SKM-1 treated with dmso at 0.1 percent for 144 hours (cell line): ENCODE measurements around the gene PCBP3.

Experiments used
- DNase-seq: peaks from one replicate; lab custom pipeline; 2025; ENCODE audit not compliant: unreplicated experiment; lab: John Stamatoyannopoulos, UW

The PCBP3 gene

DNA sequence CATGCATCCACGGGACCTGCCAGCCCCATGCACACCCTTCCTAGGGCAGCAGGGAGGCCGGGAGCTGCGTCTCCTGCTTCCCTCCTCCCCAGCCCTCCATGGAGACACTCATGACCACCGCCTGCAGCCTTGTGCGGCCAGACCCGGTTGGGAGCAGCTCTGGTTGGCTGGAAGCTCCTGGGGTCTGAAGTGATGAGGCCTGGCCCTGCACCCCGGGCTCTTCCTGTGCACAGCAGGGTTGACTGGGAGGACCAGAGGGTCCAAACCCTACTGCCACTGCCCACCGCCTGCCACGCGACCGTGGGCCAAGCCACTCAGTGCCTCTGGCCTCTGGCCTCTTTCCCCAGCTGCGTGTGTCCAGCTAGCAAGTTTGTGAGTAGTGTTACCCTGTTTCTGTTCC lies 226.9 kb downstream of the PCBP3 start:
- DNase-seq: no peak

DNA sequence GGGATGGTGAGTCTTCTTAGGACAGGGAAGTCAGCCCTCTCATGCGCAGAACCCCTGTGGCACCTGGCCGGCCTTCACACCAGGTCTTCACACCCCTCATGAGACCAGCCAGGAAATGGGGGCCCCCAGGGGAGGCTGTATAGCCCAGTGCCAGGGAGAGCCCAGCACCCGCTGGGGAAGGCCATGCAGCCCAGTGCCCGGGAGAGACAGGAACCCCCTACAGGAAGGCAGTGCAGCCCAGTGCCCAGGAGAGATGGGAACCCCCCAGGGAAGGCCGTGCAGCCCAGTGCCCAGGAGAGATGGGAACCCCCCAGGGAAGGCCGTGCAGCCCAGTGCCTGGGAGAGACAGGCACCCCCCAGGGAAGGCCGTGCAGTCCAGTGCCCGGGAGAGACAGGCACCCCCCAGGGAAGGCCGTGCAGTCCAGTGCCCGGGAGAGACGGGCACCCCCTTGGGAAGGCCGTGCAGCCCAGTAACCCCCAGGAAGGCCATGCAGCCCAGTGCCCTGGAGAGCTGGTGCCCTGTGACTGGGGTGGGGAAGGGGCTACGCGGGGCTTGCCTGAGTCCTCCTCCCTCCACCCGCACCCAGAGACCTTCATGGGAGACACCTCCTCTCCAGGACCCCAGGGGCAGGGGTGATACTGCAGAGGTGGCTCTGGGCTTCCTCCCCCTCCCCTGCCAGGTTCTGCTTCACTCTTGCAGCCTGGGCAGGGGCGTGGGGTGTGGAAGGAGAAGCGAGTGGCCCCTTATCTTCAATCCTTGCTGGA lies 227.5 kb downstream of the PCBP3 start:
- DNase-seq: no peak

DNA sequence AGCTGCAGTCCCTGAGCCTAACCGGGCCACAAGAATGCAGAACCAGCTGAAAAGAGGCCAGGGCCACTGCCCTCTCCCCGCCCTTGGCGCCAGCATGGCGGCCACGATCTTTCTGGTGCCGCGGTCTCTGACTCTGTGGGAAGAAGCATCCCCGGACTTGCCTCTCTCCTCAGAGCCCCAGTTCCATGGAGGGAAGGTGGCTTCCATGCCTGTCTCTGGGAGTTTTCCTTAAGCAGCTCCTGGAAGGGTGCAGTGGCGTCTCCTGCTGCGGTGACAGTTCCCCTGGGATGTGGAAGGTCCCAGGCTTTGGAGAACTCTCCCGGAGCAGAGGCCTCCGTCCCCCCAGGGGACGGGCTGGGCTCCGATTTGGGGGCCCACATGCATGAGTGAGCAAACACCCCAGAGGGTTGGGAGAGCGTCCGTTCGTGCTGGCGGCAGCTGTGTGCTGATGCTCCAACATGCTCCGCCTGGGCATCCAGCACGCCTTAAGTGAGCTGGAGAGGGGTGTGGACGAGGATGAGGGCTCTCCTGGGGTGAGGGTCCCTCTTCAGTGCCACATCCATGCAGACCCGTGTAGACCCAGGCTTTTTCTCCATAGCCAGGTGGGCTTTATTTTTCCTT lies 228.2 kb downstream of the PCBP3 start:
- no peak for DNase-seq

DNA sequence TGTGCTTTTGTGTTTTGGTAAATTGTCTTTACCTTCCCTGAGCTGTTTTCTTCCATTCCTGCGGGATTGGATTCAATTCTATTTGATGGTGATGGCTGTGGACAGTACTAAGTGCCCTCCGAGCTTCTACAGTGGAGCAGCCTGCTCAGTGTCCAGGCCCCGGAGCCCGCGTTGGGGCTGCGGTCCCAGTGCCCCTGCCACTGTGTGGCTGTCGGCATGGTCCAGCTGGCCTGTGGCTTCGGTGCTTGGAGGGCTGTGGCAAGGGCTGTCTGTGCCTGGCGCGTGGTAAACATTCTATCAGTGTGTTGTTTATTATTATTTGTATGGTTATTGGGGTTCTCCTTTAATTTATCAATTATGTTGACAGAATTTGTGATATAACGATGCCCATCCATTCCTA lies 228.9 kb downstream of the PCBP3 start:
- DNase-seq: no peak

DNA sequence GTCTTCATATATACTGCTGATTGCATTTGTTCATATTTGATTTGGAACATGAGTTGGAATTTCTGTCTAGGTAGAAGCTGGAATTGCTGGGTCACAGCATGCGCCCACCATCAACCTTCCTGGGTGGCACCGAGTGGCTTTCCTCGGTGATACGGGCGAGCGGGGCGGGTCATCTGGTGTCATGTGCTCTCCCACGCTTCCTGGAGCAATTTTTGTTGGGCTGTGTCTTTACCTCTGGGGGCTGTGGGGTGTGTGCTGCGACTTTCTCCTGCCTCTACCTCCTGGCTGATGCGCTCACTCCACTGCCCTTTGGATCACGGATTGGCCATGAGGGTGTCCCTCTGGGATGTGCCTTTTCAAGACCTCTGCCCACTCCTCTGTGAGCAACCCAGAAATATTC lies 229.4 kb downstream of the PCBP3 start:
- DNase-seq: no peak

DNA sequence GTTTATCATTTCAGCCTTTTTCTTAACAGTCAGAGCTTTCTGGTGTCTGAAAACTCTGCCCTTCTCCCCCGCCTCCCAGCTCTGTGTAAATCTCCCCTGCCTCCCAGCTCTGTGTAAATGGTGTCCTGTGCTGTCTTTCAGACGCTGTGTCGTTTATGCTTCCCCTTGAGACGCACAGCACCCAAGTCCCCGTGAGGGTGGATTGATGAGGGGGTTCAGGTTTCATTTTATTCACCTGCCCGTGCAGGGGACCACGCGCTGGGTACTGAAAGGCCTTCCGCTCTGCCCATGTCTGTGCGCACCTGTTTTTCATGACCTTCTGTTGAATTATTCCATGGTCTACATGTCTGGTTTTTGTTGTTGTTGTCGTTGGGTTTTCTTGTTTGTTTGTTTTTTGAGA lies 229.9 kb downstream of the PCBP3 start:
- no peak for DNase-seq

DNA sequence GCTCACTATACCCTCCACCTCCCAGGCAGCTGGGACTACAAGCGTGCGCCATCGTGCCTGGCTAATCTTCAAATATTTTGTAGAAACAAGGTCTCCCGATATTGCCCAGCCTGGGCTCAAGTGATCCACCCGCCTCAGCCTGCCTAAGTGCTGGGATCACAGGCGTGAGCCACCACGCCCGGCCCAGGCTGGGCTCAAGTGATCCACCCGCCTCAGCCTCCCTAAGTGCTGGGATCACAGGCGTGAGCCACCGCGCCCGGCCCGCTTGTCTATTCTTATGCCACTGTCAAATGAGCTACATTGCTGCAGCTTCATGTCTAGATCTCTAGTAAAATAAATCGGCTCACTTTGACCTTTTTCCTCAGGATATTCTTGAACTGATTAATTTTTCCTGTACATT lies 230.3 kb downstream of the PCBP3 start:
- no peak for DNase-seq

DNA sequence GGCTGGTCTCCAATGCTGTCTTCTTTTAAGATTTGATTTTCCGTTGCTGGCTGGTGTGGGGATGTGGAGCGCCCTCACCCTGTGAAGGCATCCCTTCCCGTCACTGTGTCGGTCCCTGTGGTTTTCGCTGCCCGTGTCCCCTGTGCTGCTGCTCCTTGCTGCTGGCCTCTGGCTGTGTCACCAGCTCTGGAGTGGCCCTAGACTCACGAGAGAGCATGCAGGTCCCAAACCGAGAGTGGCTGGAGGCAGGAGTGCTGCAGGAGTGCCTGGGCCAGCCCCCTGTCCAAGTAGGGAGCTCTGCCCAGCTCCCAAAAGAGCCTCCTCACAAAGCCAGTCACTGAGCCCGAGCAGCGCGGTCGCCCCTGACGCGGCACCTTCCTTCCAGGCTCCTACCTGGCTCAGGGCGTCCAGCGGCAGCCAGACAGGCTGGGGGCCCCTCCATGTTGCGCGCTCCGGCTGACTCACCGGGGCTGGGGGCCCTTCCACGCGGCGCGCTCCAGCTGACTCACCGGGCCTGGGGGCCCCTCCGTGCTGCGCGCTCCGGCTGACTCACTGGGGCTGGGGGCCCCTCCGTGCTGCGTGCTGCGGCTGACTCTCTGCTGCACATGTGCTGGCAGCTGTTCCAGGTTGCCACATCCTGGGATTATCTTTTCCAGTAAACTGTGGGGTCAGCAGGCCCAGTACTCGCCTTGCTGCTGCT lies 231.3 kb downstream of the PCBP3 start:
- no peak for DNase-seq

DNA sequence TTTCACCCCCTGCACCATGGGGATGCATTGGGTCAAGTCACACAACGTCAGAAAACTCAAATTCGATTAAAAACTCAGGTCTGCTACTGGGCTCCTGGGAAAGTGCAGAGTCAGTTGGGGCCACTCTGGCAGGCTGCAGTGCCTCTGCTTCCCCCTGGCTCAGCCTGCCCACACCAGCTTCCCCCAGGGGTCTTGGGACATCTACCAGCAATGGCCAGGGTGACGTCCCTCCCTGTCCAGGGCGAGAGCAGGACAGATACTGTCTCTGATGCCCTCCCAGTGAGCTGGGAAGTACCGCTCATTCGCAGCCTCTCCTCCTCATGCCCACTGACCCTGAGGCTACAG lies 231.9 kb downstream of the PCBP3 start:
- no peak for DNase-seq

DNA sequence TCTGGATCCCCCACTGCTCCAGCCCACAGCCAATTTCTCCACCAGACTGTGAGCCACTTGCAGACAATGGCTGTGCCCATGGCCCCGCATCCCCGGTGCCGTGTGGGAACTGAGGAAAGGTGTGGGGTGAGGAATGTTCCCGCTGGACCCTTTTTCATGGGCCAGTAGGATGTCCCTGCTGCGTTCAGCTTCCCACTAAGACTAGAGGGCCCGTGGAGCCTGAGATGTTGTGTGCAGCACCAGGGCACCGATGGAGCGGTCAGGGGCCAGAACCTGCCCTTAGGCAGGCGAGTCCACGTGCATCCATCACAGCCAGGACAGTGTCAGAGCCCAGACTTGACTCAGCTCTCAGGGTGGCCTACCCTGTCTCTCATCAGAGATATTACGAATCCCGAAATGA lies 232.4 kb downstream of the PCBP3 start:
- DNase-seq: no peak

DNA sequence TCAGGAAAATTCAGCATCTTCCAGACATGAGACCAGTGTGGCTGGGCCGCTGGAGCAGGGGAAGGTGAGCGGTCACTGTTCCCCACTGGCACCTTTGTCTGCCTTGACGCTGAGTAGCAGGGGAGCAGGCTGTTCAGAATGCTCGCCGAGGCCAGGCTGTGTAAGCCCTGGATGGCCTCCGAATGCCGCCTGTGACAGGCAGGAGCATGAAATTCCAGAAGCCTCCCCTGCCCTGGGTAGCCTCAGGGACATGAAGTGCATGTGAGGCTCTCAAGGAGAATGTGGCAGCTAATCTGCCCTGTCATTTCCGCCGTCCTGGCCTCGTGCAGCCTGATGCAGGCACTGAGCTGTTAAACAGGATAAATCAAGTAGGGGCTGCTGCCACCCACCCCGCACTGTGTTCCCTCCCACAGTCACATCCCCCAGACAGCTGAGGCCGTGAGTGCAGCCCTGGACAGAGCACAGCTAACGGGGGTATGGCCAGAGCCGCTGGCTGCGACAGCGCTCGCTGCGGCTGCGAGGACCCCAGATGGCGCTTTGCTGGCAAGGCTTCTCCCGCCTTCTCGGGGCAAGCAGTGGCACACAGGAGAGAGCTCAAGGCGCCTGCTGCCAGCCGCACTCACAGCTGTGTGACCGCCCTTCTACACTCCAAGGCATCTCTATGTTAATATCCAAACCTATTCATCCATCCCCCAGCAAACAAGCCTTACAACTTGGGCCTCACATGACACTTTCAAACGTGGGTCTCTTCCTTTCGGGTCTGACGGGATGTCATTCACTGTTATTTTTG lies 233.1 kb downstream of the PCBP3 start:
- DNase-seq: no peak

DNA sequence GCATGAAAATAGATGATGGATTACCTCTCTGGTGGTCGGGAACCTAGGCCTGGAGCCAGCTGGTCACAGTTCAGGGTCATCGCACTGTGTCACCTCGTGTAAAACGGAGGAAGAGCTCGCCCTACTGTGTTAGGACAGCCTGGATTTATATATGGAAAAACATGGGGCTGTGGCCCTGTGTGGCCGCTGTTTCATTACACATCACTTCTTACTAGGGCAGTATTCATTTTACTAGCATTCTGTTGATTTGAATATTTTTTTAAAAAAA lies 233.6 kb downstream of the PCBP3 start:
- no peak for DNase-seq

DNA sequence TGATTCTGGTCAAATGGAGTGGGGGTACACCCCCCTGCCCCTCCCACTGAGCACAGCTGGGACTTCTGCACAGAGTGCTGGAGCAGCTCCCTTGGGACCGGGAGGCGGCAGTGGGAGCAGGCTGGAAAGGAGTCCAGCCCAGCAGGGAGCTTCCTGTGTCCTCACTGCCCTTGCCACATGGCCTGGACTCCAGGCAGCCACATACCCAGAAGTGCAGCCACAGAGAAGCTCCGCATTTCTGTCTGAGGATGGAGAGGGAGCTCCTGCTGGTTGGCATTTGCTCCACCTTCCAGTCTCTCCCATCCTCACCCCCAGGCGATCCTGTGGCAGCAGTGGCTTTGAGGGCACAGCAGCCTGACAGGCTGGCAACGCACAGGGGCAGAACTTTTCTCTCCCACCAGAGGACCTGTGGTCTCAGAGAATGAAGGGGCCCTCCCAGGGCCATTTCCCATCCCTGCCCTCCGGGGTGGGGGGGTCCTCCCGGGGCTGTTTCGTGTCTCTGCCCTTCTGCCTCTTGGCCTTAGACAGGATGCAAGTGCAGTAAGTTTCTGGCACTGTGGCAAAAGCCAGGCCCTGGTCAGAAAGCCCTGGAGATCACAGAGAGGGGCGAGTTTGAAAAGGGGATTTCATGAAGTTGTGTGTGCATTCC lies 234.4 kb downstream of the PCBP3 start:
- no peak for DNase-seq

DNA sequence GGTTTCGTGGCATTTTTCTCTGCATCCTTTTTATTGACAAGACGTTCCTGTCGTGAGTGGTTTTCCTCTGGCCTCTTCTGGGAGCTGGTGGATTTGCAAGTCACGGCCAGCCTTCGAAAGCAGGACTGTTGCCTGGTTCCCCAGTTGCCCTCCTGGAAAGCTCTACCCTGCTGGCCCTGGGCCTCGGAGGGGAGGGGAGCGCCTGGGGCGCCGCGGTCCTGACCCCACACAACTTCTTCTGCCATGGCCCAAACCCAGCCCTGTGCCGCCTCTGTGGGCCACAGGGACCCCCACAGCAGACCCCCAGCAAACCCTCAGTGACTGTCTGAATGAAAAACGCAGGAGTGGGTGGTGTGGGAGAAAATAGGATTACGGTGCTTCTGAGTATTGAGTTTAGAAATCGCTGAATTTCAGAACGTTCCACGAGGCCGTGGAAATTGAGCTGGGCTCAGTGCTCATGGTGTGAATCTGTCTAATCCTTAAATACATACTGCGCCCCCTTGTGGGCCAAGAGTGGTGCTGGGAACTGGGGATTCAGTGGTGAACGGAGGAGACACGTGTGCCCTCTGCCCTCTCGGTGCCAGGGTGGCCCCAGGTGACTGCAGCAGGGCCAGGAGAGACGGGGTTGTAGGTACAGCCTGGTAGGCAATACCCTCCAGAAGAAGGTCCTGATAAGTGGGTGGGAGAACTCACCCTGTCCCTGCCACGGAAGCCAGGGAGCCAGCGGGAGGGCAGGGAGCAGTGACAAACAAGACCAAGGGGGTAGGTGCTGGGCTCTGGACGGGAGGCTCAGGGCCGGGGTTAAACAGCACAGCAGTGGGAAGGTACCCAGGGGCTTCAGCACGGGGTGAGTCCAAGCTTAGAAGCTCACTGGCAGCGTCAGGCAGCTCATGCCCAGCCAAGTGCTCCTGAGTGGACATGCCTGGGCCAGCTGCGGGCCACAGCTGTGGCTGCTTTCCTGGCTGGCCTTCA lies 236.9 kb downstream of the PCBP3 start:
- DNase-seq: peak; percentile 75

DNA sequence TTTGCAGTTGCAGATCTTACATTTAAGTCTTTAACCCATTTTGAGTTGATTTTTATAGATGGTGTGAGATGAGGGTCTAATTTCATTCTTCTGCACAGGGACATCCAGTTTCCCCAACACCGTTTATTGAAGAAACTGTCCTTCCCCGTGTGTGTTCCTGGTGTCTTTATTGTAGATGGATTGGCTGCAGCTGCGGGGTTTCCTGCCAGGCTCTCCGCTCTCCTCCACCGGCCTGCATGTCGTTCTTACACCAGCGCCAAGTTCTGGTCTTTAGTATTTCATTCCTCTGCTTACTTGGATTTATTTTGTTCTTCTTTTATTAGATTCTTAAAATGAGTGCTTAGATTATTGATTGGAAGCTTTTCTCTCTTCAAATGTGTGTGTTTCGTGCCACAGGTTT lies 239.1 kb downstream of the PCBP3 start:
- no peak for DNase-seq

DNA sequence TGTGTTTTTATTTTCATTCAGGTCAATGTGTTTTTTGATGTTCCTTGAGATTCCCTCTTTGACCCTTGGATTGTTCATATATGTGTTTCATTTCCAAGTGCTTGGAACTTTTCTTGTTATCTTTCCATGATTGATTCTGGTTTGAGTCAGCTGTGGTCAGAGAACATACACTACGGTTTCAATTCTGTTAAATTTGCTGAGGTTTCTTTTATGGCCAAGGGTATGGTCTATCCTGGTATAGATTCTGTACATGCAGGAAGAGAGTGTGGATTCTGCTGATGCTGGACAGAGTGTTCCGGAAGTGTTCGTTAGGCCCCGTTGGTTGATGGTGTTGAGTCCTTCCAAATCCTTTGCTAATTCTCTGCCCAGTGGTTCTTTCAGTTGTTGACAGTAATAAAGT lies 239.6 kb downstream of the PCBP3 start:
- DNase-seq: no peak

DNA sequence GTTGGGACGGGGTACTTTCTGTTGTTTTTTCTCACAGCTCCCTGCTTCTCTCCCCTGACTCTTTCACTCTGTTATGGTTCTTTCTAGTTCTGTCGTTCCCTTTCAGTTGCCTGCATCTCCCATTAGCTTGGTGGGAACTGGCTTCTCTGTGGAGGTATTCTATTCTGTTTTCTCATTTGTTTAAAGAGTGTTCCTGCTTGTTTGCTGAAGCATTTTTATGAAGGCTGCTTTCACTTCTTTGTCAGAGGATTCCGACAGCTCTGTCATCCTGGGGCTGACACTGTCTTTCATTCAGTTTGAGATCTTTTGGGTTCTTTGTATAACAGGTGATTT lies 242.0 kb downstream of the PCBP3 start:
- DNase-seq: no peak

DNA sequence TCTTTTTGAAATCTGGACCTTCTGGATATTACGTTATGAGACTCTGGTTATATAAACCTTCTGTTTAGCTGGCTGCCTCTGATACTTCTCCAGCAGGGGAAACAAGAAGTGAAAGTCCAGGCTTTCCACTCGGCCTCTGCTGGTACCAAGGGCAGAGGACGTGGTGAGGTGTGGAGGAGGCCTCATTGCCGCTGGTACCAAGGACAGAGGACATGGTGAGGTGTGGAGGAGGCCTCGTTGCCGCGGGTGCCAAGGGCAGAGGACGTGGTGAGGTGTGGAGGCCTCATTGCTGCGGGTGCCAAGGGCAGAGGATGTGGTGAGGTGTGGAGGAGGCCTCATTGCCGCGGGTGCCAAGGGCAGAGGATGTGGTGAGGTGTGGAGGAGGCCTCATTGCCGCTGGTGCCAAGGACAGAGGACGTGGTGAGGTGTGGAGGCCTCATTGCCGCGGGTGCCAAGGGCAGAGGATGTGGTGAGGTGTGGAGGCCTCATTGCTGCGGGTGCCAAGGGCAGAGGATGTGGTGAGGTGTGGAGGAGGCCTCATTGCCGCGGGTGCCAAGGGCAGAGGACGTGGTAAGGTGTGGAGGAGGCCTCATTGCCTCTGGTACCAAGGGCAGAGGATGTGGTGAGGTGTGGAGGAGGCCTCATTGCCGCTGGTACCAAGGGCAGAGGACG lies 242.5 kb downstream of the PCBP3 start:
- DNase-seq: peak; percentile 16

DNA sequence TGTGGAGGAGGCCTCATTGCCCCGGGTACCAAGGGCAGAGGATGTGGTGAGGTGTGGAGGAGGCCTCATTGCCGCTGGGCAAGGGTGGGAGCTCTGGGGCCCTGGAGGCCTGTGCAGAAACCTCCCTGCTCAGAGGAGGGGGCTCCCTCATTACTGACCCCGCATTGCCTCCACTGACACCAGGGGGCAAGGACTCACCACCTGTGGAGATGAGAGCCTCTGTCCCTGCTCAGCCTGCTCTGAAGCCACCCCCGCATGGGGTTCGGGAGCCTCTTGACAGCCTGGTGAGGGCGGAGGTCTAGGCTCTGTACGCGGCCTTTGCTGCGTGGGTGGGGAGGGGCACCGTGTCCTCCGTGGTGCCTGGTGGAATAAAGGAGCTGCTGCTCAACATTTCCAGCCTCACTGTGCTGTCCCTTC lies 243.1 kb downstream of the PCBP3 start:
- DNase-seq: no peak

DNA sequence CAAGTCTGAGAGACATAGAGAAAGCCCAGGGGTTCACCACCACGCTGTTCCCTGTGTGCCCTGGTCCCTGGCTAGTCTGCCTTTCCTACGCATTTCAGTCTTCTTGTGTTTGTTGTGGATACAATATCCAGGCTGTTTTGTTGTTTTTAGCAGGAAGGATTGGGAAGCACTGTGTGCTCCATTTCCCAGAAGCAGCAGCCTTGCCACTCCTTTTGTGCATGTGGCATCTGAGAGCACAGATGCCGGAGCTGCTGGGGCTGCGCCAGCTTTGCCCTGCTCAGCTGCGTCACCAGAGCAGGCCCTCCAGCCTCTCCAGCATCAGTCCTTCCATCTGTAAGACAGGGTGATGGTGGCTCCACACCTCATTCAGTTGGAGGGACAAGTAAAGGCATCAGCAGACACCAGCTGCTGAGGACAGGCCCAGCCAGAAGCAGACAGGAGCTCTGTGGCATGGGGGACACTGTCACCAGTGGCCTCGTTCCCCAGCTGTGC lies 243.6 kb downstream of the PCBP3 start:
- DNase-seq: no peak
